ENCODE data around the gene DNMT3A.

Gene DNMT3A

GRCh38 chr2:25372405-25373268, 30.9 kb upstream of the DNMT3A start:
- no peak for DNase-seq (ENCODE audit: low read depth)

GRCh38 chr2:25371253-25372241, 29.8 kb upstream of the DNMT3A start:
- no peak for DNase-seq (ENCODE audit: low read depth)

- no peak for DNase-seq (ENCODE audit: low read depth)
Measured at GRCh38 chr2:25369876-25370275, 28.2 kb upstream of the DNMT3A start.

GRCh38 chr2:25369439-25369838, 27.7 kb upstream of the DNMT3A start:
- DNase-seq (ENCODE audit: low read depth), result no peak

GRCh38 chr2:25368660-25369059, 26.9 kb upstream of the DNMT3A start:
- no peak for DNase-seq (ENCODE audit: low read depth)

- DNase-seq (ENCODE audit: low read depth), result no peak
Measured at GRCh38 chr2:25367296-25367695, 25.6 kb upstream of the DNMT3A start.

GRCh38 chr2:25366629-25367028, 24.9 kb upstream of the DNMT3A start:
- DNase-seq (ENCODE audit: low read depth), result no peak

GRCh38 chr2:25365241-25365640, 23.5 kb upstream of the DNMT3A start:
- DNase-seq (ENCODE audit: low read depth), result no peak

GRCh38 chr2:25363733-25364132, 22.0 kb upstream of the DNMT3A start:
- DNase-seq (ENCODE audit: low read depth), result no peak

GRCh38 chr2:25362434-25363145, 20.9 kb upstream of the DNMT3A start:
- peak; percentile 45 for DNase-seq (ENCODE audit: low read depth)

GRCh38 chr2:25362049-25362433, 20.3 kb upstream of the DNMT3A start:
- DNase-seq (ENCODE audit: low read depth), result peak; percentile 86

GRCh38 chr2:25361261-25362048, 19.7 kb upstream of the DNMT3A start:
- no peak for DNase-seq (ENCODE audit: low read depth)

- DNase-seq (ENCODE audit: low read depth), result no peak
Measured at GRCh38 chr2:25358836-25359235, 17.1 kb upstream of the DNMT3A start.

GRCh38 chr2:25358249-25358815, 16.6 kb upstream of the DNMT3A start:
- DNase-seq (ENCODE audit: low read depth), result no peak

GRCh38 chr2:25356088-25356487, 14.4 kb upstream of the DNMT3A start:
- no peak for DNase-seq (ENCODE audit: low read depth)

- DNase-seq (ENCODE audit: low read depth), result no peak
Measured at GRCh38 chr2:25355270-25355669, 13.5 kb upstream of the DNMT3A start.

- no peak for DNase-seq (ENCODE audit: low read depth)
Measured at GRCh38 chr2:25354116-25354515, 12.4 kb upstream of the DNMT3A start.

GRCh38 chr2:25349397-25349796, 7.7 kb upstream of the DNMT3A start:
- DNase-seq (ENCODE audit: low read depth), result no peak

- DNase-seq (ENCODE audit: low read depth), result no peak
Measured at GRCh38 chr2:25347846-25348245, 6.1 kb upstream of the DNMT3A start.

- DNase-seq (ENCODE audit: low read depth), result no peak
Measured at GRCh38 chr2:25347205-25347815, 5.6 kb upstream of the DNMT3A start.
